Measurements from ENCODE around the gene PTPRD. TPM values are rescaled to one million over a fixed set of nuclear protein-coding genes. Genes with fewer than 3 reads are reported as not detected.

PTPRD gene
- total RNA-seq, 1 donor = 26.3 TPM

DNA sequence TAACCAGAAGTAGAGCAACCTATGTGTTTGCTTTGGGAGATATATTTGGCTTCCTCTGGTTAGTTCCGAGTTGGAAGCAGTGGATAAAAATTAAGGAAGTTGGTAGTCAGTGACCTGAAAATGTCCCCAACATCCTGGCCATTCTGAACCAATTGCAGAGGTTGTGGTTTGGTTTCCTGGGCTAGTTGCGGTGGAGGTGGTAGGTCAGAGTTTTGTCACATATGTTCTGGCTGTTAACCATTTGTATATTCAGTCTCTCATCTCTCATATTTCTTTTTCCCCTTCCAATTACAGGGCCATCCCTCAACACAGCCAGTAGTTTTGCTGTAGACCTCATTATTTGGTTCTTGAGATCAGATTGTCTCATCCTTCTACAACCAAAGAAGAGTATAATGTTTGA, 1026.9 kb downstream of the PTPRD start:
- TF ChIP-seq, protein P1, sequence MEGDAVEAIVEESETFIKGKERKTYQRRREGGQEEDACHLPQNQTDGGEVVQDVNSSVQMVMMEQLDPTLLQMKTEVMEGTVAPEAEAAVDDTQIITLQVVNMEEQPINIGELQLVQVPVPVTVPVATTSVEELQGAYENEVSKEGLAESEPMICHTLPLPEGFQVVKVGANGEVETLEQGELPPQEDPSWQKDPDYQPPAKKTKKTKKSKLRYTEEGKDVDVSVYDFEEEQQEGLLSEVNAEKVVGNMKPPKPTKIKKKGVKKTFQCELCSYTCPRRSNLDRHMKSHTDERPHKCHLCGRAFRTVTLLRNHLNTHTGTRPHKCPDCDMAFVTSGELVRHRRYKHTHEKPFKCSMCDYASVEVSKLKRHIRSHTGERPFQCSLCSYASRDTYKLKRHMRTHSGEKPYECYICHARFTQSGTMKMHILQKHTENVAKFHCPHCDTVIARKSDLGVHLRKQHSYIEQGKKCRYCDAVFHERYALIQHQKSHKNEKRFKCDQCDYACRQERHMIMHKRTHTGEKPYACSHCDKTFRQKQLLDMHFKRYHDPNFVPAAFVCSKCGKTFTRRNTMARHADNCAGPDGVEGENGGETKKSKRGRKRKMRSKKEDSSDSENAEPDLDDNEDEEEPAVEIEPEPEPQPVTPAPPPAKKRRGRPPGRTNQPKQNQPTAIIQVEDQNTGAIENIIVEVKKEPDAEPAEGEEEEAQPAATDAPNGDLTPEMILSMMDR (IDR thresholded peaks at IDR 0.05; ENCODE audit: insufficient read depth, low read depth, low read length) = no peak
- H3K4me3 ChIP-seq (ENCODE audit: low read depth, low read length) = no peak overlapping the region
- DNase-seq (ENCODE audit: low read depth) = no peak

DNA sequence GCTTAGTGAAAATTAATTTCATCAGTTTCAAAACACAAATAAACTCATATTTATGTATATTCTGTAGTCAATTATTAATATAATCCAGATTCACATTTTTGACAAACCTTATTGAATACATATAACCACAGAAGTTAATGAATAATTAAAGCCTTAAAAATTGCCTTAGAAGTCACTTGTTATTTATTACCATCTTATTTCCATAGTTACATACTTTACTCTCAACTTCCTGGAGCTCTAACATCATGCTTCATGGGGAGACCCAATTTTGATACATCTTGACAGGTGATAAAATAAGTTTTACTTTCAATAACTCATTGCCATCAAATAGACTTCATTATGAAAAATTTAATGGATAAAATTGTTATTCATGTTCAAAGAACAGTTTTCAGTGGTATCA, 1038.7 kb downstream of the PTPRD start:
- DNase-seq (ENCODE audit: low read depth) = no peak
- TF ChIP-seq, protein P1 (IDR thresholded peaks at IDR 0.05; ENCODE audit: insufficient read depth, low read depth, low read length) = no peak
- H3K4me3 ChIP-seq (ENCODE audit: low read depth, low read length) = no peak overlapping the region

DNA sequence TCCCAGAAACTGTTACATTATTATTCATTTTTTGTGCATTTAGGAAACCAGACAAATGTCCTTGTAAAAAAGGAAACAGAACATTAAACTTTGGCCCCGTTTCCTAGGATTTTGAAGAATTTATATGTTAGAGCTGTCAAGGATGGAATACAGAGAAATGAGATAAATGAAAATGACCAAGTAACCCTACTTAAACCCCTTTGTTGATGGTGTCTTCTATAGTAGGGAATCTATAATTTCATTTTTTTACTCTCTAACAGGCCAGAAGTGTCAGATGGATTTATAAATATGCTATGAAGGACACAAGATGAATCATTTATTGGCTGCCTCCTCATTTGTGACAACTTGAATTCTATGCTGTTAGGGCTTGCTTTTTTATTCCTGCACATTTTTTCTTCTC, 1047.1 kb downstream of the PTPRD start:
- no peak for DNase-seq (ENCODE audit: low read depth)
- TF ChIP-seq, protein P1 (IDR thresholded peaks at IDR 0.05; ENCODE audit: insufficient read depth, low read depth, low read length) = no peak
- H3K4me3 ChIP-seq (ENCODE audit: low read depth, low read length) = no peak overlapping the region

DNA sequence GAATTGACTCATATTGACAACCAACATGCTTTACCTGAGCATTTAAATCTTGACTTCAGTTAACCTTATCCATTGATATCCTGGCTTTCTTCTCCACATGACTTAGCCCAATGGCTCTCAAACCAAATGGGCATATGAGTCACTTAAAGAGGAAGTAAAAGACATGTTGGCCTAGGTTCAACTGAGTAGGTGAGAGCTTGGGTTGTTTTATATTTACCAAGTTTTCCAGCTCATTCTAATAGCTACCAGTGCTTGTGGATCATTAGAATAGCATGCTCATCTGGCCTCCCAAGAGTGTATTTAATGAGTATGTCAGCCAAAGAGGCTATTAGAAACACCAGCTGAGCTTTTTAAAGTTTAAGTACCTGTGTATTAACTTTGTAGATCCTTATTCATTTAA, 1049.0 kb downstream of the PTPRD start:
- no peak for DNase-seq (ENCODE audit: low read depth)
- TF ChIP-seq, protein P1 (IDR thresholded peaks at IDR 0.05; ENCODE audit: insufficient read depth, low read depth, low read length) = no peak
- H3K4me3 ChIP-seq (ENCODE audit: low read depth, low read length) = no peak overlapping the region

DNA sequence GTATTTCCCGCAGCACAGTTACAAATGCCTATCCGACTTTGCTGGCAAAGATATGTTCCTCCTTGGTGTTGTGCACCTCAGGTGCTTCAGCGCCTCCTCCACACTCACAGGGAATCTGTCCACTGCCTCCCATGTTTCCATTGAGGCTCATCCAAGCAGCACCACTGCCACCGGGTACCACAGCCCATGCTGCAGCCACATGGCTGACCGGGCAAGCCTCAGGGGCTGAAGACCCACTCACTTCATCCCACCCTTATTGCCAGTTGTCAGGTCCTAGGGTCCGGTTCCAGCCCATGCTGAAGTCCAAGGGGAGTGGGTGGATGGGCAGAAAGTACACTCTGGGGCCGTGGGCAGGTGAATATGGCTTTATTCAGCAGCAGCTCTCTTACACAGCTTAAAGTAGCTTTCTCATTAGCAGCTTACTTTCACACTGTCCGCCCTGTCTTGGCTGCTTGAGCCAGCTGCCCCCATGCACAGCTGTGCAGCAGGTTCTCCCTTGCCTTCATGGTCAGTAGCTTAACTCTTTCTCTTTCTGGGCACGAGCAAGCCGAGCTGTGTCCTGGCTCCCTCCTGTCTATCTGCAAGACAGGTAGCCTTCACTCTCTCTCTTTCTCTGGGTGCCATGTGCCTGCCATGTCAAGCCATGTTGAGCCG, 1052.3 kb downstream of the PTPRD start:
- DNase-seq (ENCODE audit: low read depth) = no peak
- no peak overlapping the region for H3K4me3 ChIP-seq (ENCODE audit: low read depth, low read length)
- TF ChIP-seq, protein P1 (IDR thresholded peaks at IDR 0.05; ENCODE audit: insufficient read depth, low read depth, low read length) = no peak

DNA sequence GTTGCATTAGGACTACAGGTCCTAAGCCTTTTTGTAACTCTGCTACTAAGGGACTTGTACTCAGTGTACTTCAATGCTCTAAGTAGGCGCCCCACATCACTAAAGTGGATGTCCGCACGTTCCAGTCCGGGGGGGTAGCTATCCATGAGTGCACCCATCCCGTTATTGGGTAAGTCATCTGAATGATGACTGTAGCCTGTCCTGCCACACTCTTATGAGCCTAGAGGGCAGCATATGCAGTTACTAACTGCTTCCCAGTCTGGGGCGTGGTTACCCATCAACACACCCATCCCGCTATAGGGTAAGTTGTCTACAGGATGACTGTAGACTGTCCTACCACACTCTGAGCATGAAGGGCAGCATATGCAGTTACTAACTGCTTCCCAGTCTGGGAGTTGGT, 1053.9 kb downstream of the PTPRD start:
- DNase-seq (ENCODE audit: low read depth) = no peak
- H3K4me3 ChIP-seq (ENCODE audit: low read depth, low read length) = no peak overlapping the region
- TF ChIP-seq, protein P1 (IDR thresholded peaks at IDR 0.05; ENCODE audit: insufficient read depth, low read depth, low read length) = no peak

DNA sequence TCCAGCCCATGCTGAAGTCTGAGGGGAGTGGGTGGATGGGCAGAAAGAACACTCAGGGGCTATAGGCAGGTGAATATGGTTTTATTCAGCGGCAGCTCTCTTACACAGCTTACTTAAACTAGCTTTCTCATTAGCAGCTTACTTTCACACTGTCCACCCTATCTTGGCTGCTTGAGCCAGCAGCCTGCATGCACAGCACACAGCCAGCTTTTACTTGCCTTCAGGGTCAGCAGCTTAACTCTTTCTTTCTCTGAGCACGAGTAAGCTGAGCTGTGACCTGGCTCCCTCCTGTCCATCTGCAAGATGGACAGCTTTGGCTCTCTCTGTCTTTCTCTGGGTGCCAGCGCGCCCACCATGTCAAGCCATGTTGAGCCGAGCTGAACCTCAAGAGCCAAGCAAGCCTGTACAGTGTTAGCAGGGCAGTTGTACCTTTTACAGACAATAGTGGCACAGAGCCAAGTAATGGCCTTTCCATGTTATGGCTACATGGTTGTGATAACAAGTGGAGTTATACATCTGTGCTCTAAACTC, 1054.9 kb downstream of the PTPRD start:
- TF ChIP-seq, protein P1 (IDR thresholded peaks at IDR 0.05; ENCODE audit: insufficient read depth, low read depth, low read length) = no peak
- DNase-seq (ENCODE audit: low read depth) = no peak
- H3K4me3 ChIP-seq (ENCODE audit: low read depth, low read length) = no peak overlapping the region

All from fibroblast of villous mesenchyme (primary cell).